ENCODE results near the gene UHRF2. TPM values are rescaled to one million over a fixed set of nuclear protein-coding genes. Genes with fewer than 3 reads are reported as not detected.
"Not testable (repeated sequence)": the region's sequence is repeated elsewhere in the genome, so short reads cannot be mapped to it uniquely, and the experiment has no call there.

Gene UHRF2, protein sequence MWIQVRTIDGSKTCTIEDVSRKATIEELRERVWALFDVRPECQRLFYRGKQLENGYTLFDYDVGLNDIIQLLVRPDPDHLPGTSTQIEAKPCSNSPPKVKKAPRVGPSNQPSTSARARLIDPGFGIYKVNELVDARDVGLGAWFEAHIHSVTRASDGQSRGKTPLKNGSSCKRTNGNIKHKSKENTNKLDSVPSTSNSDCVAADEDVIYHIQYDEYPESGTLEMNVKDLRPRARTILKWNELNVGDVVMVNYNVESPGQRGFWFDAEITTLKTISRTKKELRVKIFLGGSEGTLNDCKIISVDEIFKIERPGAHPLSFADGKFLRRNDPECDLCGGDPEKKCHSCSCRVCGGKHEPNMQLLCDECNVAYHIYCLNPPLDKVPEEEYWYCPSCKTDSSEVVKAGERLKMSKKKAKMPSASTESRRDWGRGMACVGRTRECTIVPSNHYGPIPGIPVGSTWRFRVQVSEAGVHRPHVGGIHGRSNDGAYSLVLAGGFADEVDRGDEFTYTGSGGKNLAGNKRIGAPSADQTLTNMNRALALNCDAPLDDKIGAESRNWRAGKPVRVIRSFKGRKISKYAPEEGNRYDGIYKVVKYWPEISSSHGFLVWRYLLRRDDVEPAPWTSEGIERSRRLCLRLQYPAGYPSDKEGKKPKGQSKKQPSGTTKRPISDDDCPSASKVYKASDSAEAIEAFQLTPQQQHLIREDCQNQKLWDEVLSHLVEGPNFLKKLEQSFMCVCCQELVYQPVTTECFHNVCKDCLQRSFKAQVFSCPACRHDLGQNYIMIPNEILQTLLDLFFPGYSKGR
- 10 to 100 TPM; 59.5 to 62.9 TPM for total RNA-seq

DNA sequence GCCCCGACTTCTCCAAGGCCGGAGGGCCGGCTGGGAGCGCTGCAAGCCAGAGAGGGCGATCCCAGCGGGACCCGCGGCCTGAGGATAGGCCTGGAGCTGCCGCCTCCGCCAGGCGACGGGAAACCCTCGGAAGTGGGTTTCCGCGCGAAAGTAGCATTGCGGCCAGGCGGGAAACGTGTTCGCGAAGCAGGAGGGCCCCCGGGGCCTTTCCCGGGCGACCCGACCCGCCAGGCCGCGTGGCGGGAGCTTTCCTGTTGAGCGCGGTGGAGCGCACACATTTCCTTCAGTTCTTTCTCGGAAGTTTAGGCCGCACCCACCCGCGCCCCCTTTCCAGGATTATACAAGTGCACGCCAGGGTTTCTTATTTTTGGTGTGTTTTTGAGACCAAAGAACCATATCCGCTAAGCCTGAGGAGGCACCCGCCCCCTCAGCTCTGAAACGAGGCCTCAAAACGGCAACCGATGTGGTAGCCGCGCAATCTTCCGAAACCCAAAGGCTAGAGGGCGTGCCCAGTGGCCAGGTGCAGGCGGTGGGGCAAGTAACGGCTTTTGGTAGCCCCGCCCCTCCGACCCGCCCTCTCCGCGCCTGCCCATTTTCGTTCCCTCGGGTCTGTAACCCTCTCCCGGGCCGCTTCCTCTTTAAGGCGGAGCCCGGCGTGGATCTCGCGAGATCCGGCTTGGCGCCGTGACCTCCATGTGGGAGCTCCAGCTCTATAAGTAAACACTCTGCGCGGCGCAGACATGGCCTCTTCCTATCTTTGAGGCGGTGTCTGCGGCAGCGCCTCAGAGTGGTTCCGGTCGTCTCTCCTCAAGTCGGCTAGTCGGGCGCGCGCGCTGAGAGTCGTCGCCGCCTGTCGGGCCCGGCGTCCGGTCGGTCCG lies at the start of gene UHRF2:
UHRF2 (plus strand) TSS at position 713 of the 878 bp plus-strand sequence. CDS start 292 bp downstream, outside the sequence.
- peaks cover 30% of the 10 kb centered on the region for H3K36me3 Mint-ChIP-seq
- ChIA-PET CTCF (interaction anchor here (1.0 to 1.8 kb wide), 4 partner anchors 24 to 155 kb away, joined by 3 to 7 read pairs (median 4); no protein-coding TSS in a partner anchor), POLR2A (interaction anchor here (0.7 to 2.8 kb wide), 19 partner anchors 11 to 404 kb away, joined by 3 to 23 read pairs (median 4); partner anchors contain the start of gene KDM4C)
- peak within 1 kb of the TSS; percentile 94 for H3K27ac Mint-ChIP-seq
- H3K27me3 Mint-ChIP-seq: no peaks in the 10 kb centered on the region
- peak within 1 kb of the TSS; percentile 80 for H3K4me3 Mint-ChIP-seq
- H3K9me3 Mint-ChIP-seq: no peaks in the 10 kb centered on the region
- intact Hi-C loops (cut with micrococcal nuclease): loop anchor here (1.0 to 10.0 kb wide), 10 partner anchors 55 to 958 kb away; partner anchors contain the start of genes CD274, KDM4C and RIC1
- peak; percentile 100 for DNase-seq
- peaks cover 26% of the 10 kb centered on the region for H3K4me1 Mint-ChIP-seq (ENCODE audit: low read depth)

DNA sequence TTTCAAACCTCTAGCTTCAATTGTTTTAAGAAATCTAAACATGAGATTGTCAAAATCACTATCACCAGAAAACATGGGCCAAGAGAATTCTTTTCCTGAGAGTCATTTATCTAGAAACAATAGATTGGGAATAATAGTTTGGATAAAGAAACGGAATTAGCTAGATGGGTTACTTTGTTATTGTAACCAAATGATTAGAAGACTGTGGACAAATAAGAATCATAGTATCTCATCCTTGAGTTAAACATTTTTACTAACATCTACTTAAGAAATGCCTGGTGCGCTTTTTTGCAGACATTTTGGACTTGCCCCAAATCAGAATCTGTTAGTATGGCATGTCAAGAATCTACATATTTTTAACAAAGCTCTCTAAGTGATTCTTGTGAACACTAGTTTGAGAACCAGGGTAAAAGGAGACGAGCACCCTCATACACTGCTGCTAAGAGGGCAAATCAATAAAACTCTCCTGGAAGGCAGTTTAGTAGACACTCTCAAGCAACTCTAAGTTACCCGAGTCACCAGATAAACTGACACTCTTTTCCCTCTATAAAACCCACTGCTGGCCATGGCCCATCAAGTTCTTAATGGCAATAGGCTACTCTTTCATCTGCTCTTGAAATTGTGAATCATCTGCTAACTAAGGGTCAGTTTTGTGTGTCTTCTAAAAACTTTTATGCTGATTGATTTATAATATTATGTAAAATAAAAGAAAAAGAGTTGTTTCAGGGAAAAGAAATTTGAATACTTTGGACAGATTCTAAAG lies 45.7 kb upstream of the UHRF2 start:
- Mint-ChIP-seq H3K36me3 (peaks cover 3% of the 10 kb centered on the region), H3K4me1 (ENCODE audit: low read depth) (no peaks in the 10 kb centered on the region), H3K27ac (no peak overlapping the region), H3K4me3 (no peak overlapping the region), H3K27me3 (no peaks in the 10 kb centered on the region), H3K9me3 (peaks cover 6% of the 10 kb centered on the region)
- CTCF ChIA-PET: interaction anchor here (0.5 kb wide), 1 partner anchor 304 kb away, joined by 3 read pairs; no protein-coding TSS in a partner anchor
- intact Hi-C loops (cut with micrococcal nuclease): no loop called here
- no peak for DNase-seq
- POLR2A ChIA-PET: no interaction called here

DNA sequence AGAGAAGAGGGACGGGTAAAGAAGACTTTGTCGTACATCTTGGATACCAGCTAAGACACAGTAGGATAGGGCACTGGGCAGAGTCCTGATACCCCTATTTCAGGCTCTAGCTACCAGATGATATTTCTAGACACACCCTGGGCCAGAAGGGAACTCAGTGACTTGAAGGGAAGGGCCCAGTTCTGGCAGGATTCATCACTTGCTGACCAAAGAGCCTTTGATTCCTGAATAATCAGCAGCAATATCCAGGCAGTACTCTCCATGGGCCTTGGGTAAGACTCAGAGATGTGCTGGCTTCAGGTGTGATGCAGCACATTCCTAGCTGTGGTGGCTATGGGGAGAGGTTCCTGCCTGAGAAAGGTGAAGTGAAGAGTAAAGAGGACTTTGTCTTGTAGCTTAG lies 44.2 kb upstream of the UHRF2 start:
- POLR2A ChIA-PET: no interaction called here
- peaks cover 6% of the 10 kb centered on the region for H3K9me3 Mint-ChIP-seq

DNA sequence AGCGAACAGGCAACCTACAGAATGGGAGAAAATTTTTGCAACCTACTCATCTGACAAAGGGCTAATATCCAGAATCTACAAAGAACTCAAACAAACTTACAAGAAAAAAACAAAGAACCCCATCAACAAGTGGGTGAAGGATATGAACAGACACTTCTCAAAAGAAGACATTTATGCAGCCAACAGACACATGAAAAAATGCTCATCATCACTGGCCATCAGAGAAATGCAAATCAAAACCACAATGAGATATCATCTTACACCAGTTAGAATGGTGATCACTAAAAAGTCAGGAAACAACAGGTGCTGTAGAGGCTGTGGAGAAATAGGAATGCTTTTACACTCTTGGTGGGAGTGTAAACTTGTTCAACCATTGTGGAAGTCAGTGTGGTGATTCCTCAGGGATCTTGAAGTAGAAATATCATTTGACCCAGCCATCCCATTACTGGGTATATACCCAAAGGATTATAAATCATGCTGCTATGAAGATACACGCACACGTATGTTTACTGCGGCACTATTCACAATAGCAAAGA lies 31.5 kb upstream of the UHRF2 start:
- H3K4me3 Mint-ChIP-seq; CTCF ChIA-PET; H3K36me3 Mint-ChIP-seq; H3K9me3 Mint-ChIP-seq; H3K27ac Mint-ChIP-seq; DNase-seq; H3K4me1 Mint-ChIP-seq (ENCODE audit: low read depth); POLR2A ChIA-PET; intact Hi-C loops (cut with micrococcal nuclease); H3K27me3 Mint-ChIP-seq: not testable (repeated sequence)

More for the DNA sequence above, 44.2 kb upstream of the UHRF2 start:
- Mint-ChIP-seq H3K4me1 (ENCODE audit: low read depth) (no peaks in the 10 kb centered on the region), H3K27me3 (no peaks in the 10 kb centered on the region), H3K27ac (no peak overlapping the region), H3K4me3 (no peak overlapping the region), H3K36me3 (peaks cover 5% of the 10 kb centered on the region)
- intact Hi-C loops (cut with micrococcal nuclease): no loop called here
- CTCF ChIA-PET: no interaction called here
- no peak for DNase-seq

DNA sequence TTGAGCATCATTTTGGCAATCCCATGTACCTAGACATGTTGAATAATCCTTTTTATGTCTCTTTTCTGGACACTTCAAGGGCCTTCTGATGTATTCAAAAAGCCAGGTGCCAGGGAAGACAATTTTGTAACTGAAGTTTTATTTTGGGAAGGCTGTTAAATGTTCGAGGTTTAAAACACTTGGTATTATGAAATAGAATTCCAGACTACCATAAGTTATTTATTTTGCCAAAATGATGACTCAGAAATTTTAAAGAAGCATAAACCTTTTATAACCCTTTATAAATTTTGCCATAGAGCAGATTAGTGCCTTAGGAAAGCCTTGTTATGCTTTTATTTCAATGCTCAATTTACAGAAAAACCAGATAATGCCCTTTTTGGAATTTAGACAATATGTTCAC lies 30.3 kb upstream of the UHRF2 start:
- peaks cover 3% of the 10 kb centered on the region for H3K9me3 Mint-ChIP-seq
- intact Hi-C loops (cut with micrococcal nuclease): no loop called here
- no peak for DNase-seq
- H3K36me3 Mint-ChIP-seq: no peaks in the 10 kb centered on the region
- no peak overlapping the region for H3K4me3 Mint-ChIP-seq
- CTCF ChIA-PET: no interaction called here
- no peaks in the 10 kb centered on the region for H3K4me1 Mint-ChIP-seq (ENCODE audit: low read depth)
- POLR2A ChIA-PET: no interaction called here
- no peak overlapping the region for H3K27ac Mint-ChIP-seq
- peaks cover 4% of the 10 kb centered on the region for H3K27me3 Mint-ChIP-seq

DNA sequence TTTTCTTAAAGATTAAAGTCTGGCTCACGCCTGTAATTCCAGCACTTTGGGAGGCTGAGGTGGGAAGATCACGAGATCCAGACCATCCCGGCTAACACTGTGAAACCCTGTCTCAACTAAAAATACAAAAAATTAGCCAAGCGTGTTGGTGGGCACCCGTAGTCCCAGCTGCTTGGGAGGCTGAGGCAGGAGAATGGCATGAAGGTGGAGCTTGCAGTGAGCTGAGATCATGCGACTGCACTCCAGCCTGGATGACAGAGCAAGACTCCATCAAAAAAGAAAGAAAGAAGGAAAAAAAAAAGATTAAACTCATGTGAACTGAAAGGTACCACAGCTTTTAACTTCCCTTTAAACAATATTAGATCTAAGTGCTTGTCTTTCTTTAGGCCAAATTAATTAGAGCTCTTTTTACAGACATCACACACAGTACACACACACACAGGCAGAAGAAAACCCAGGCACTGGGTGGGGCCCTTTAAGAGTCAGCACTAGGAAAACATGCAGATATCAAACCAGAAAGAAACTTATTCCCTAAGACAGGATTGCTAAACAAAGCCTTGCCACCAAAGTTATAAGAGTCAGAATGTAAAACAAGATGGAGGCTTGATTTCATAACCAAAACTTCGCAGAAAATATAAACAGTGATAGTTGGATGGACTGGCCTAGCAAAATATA lies 29.3 kb upstream of the UHRF2 start:
- intact Hi-C loops (cut with micrococcal nuclease): no loop called here
- Mint-ChIP-seq H3K9me3 (peaks cover 5% of the 10 kb centered on the region), H3K4me1 (ENCODE audit: low read depth) (no peaks in the 10 kb centered on the region), H3K36me3 (no peaks in the 10 kb centered on the region), H3K27me3 (peaks cover 2% of the 10 kb centered on the region), H3K27ac (no peak overlapping the region), H3K4me3 (no peak overlapping the region)
- DNase-seq: no peak
- POLR2A ChIA-PET: no interaction called here
- CTCF ChIA-PET: interaction anchor here (0.6 kb wide), 1 partner anchor 218 kb away, joined by 3 read pairs; no protein-coding TSS in a partner anchor

DNA sequence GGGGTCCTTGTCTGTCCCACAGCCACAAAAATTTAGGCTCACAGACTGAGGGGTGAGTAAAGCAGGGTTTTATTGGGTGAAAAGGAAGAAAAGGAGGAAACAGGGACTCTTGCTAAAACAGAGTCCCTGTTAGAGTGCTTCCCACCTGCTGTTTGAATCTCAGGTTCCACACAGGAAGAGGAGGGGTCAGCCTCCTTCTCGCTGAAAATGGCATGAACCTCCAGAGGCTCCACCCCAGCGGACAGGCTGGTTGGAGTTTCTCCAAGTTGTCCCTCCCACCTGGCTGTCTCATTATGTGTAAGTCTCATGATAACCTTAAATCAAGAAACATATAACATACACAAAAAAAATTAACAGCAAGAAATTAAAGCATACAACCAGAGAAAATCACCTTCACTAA lies 28.3 kb upstream of the UHRF2 start:
- ChIA-PET POLR2A (no interaction called here), CTCF (no interaction called here)
- no peaks in the 10 kb centered on the region for H3K27me3 Mint-ChIP-seq
- no peak for DNase-seq
- no peaks in the 10 kb centered on the region for H3K4me1 Mint-ChIP-seq (ENCODE audit: low read depth)
- H3K27ac Mint-ChIP-seq: no peak overlapping the region
- no peaks in the 10 kb centered on the region for H3K36me3 Mint-ChIP-seq
- peaks cover 5% of the 10 kb centered on the region for H3K9me3 Mint-ChIP-seq
- intact Hi-C loops (cut with micrococcal nuclease): no loop called here
- no peak overlapping the region for H3K4me3 Mint-ChIP-seq

DNA sequence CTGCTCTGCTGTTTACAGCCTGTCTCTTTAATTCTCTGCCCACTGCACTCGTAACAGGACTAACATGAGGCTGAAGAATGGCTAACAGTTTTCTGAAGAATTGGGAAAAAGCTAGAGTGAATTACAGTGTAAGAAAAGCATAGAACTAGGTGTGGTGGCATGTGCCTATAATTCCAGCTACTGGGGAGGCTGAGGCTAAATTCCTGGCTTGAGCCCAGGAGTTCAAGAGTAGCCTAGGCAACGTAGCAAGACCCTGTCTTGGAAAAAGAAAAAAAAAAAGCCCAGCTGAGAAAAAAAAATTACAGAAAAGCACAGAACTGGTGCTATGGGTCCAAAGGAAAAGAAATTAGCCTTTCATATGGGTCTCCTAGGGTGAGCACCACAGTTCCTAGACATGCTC lies 13.9 kb upstream of the UHRF2 start:
- Mint-ChIP-seq H3K4me1 (ENCODE audit: low read depth) (no peaks in the 10 kb centered on the region), H3K4me3 (no peak overlapping the region), H3K9me3 (no peaks in the 10 kb centered on the region), H3K36me3 (no peaks in the 10 kb centered on the region), H3K27me3 (peaks cover 2% of the 10 kb centered on the region), H3K27ac (no peak overlapping the region)
- ChIA-PET CTCF (no interaction called here), POLR2A (no interaction called here)
- intact Hi-C loops (cut with micrococcal nuclease): no loop called here
- no peak for DNase-seq

DNA sequence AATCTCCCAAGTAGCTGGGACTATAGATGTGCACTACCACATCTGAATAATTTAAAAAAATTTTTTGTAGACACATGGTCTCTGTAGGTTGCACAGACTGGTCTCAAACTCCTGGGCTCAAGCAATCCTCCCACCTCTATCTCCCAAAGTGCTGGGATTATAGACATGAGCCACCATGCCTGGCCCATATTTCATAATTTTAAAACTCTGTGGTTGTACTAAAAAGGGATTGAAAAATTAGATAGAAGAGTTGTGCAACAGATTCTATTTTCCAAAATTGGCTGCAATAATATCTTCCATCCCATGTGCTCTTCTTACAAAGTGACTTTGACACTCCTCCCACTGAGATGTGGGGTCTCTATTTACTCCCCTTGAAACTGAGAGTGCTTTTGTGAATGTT lies 7.6 kb upstream of the UHRF2 start:
- no peak overlapping the region for H3K27ac Mint-ChIP-seq
- H3K4me3 Mint-ChIP-seq: no peak overlapping the region
- no peak for DNase-seq
- no peaks in the 10 kb centered on the region for H3K27me3 Mint-ChIP-seq
- no peaks in the 10 kb centered on the region for H3K4me1 Mint-ChIP-seq (ENCODE audit: low read depth)
- ChIA-PET POLR2A (no interaction called here), CTCF (no interaction called here)
- no peaks in the 10 kb centered on the region for H3K9me3 Mint-ChIP-seq
- intact Hi-C loops (cut with micrococcal nuclease): no loop called here
- no peaks in the 10 kb centered on the region for H3K36me3 Mint-ChIP-seq

DNA sequence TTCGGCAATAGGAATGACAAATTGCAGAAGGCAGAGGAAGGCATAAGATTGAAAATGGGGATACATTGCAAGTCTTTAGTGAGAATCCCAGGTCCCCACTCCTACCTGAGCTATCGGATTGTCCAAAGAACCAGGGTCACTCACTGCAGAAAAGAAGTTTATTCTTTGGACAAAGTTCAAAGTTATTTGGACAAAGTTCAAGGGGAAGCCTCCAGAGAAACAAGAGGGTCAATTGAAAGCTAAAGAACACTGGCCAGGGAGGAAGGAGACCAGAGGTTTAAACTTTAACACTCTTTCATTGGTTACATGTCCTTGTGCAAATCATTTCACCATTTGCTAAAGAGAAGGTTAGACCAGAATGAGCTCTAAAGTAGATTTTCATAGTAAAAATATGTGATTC lies 5.2 kb upstream of the UHRF2 start:
- DNase-seq: no peak
- ChIA-PET POLR2A (no interaction called here), CTCF (no interaction called here)
- intact Hi-C loops (cut with micrococcal nuclease): no loop called here
- H3K4me3 Mint-ChIP-seq: no peak overlapping the region
- H3K27ac Mint-ChIP-seq: no peak overlapping the region
- H3K36me3 Mint-ChIP-seq: no peaks in the 10 kb centered on the region
- no peaks in the 10 kb centered on the region for H3K4me1 Mint-ChIP-seq (ENCODE audit: low read depth)
- no peaks in the 10 kb centered on the region for H3K9me3 Mint-ChIP-seq
- H3K27me3 Mint-ChIP-seq: no peaks in the 10 kb centered on the region

DNA sequence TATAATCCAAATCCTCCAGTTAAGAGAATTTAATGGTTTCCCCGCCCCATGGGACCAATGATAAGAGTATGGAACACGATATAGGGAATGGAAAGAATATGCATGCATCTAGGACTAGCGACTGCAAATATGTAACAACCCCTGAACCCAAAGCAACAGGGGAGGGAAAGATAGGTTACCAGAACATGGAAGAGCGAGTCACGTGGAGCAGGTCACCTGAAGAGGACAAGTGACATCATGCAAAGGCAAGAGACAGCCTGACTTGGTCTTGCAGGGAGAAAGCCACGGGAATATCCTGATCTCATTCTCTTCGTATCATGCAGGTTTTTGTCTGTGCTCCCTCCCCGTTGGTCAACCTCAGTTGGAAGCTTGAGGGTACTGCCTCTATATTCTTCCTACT lies 4.7 kb upstream of the UHRF2 start:
- CTCF ChIA-PET: interaction anchor here (1.4 kb wide), 1 partner anchor 159 kb away, joined by 3 read pairs; no protein-coding TSS in a partner anchor
- Mint-ChIP-seq H3K27ac (no peak overlapping the region), H3K4me1 (ENCODE audit: low read depth) (no peaks in the 10 kb centered on the region), H3K27me3 (no peaks in the 10 kb centered on the region), H3K36me3 (no peaks in the 10 kb centered on the region), H3K4me3 (no peak overlapping the region), H3K9me3 (no peaks in the 10 kb centered on the region)
- POLR2A ChIA-PET: no interaction called here
- intact Hi-C loops (cut with micrococcal nuclease): no loop called here
- DNase-seq: no peak

Measured in activated CD4-positive, alpha-beta memory T cell treated with anti-CD3 and anti-CD28 coated beads for 36 hours (primary cell).